AG09319 (cell line): ENCODE results near the gene HOXA7.

ENCODE experiments used
- DNase-seq: peaks from one replicate; pipeline ENCODE4 v3.0.0-alpha.2; 2010; ENCODE audit warnings: low read depth; ENCODE audit errors: extremely low read depth
- TF ChIP-seq, protein P1 (sequence below): IDR thresholded peaks from 2 replicates; pipeline ENCODE4 v1.5.1; 2011; ENCODE audit warnings: low read depth, mild to moderate bottlenecking, inconsistent platforms, low read length, moderate library complexity

Gene HOXA7

DNA sequence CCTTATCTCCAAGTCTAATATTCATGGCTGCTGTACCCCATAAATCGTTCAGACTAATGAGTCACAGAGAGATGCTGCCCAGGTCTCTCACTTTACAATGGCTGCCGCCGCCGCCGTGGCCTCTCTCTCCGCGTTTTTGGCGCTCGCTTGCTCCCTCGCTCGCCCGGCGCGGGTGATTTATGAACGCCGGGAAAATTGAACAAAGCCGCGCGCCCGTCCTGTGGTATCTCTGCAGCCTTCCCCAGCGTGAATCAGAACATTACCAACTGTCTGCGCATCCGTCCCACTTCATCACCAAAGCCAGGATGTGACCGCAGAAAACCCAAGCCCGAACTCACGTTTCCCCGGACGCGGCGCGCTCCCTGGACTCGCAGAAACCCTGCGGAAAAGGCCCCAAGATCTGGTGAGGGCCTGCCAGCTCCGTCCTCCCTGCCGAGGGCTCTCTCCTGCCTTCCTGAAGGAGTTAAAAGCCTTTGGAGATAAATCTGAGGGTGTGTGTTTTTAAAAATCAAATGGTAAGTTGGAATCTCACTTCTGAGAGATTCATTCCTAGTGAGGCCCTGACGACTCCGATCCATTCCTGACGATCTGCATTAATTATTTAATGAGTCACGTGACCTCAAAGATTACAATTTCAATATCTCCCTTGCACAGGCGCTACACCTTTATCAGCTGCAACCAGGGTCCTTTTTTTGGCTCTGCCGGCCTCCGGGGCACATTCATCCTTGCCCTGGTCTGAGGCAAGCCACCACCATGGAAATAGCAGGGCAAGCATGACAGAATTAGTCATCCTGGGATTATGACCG lies 32.2 kb downstream of the HOXA7 start:
- TF ChIP-seq, protein P1, sequence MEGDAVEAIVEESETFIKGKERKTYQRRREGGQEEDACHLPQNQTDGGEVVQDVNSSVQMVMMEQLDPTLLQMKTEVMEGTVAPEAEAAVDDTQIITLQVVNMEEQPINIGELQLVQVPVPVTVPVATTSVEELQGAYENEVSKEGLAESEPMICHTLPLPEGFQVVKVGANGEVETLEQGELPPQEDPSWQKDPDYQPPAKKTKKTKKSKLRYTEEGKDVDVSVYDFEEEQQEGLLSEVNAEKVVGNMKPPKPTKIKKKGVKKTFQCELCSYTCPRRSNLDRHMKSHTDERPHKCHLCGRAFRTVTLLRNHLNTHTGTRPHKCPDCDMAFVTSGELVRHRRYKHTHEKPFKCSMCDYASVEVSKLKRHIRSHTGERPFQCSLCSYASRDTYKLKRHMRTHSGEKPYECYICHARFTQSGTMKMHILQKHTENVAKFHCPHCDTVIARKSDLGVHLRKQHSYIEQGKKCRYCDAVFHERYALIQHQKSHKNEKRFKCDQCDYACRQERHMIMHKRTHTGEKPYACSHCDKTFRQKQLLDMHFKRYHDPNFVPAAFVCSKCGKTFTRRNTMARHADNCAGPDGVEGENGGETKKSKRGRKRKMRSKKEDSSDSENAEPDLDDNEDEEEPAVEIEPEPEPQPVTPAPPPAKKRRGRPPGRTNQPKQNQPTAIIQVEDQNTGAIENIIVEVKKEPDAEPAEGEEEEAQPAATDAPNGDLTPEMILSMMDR: no peak
- no peak for DNase-seq

DNA sequence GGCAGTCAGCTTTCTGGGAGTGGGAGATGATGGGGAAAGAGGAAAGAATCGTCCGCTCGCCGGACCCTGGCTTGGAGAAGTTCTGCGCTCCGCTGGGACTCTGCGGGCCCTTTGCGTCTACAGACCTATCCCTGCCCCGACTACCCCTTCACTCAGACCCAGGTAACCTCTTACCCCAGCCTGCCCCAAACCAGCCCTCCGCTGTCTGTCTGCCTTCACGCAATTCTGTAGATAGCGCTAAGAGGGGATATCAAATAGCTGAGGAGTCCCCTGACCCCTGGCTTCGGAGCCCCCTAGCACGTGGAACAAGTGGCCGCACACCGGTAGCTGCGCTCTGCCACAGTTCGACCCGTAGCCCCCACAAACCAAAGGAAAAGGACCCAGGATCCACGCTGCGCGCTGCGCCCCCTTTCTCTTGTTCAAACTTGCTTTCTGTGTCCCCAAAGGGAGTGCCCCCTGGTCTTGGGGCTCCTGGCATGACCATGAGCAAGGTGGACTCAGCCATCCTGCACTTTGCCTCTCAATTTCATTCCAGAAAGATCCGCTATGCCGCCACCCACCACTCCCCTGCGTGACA lies 32.9 kb downstream of the HOXA7 start:
- TF ChIP-seq, protein P1: no peak

DNA sequence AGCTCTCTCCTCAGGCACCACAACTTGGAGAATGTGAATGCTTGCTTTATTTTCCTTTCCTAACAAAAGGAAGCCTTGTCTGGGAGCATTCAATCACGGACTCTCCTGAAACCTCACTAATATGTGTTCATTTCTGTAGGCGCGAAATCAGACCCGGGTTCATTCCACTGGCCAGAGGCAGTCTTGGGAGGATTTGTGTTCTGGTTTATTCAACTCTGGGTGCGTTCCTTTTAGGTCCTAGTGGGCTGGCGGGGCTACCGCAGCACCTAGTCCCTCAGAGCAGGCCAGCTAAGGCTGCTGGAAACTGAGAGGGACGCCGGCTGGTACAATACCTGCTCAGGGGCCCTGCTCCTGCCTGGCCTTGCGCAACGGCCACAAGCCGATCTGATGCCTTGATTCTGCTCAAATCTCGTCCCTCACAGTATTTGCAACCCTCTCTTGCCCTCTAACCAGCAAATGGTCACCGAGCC lies 33.4 kb downstream of the HOXA7 start:
- TF ChIP-seq, protein P1: no peak
- DNase-seq: no peak

More for the DNA sequence above, 32.9 kb downstream of the HOXA7 start:
- DNase-seq: no peak

DNA sequence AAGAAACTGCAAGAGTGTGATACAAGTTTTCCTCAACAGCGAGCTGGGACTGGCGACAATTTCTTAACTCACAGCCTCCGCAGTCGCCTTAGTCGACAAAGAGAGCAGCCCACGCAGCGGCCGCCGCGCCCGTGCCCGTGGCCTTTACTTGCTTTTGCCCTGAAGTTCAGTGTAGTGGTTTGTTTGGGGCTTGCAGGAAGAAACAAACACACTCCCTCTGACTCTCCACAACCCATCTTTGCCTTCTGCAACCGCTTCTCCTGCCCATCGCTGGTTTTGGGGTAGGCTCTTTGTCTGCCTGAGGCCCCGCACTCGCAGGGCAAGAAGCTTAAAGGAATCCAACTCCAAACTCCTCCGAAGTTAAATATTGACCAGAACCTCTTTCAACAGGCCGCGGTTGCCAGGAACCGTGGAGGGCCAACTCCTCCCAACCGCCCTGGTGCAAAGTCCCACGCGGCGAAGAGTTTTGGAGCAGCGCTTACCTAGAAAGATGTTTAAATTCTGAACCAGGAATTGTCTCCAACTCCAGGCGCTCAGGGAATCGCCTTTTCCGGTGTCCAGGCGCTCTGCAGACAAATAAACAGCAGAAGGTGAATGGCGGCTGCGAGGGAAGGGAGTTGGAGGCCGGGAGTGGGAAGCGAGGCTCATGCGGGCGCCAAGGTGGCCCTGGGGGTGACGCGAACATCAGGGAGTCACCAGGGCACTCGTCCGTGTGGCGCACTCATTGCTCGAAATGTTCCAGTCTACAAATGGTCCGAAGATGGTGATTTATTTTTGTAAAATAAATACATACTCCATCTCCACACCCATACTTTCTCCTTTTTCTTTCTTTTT lies 34.2 kb downstream of the HOXA7 start:
- no peak for DNase-seq
- TF ChIP-seq, protein P1: no peak

DNA sequence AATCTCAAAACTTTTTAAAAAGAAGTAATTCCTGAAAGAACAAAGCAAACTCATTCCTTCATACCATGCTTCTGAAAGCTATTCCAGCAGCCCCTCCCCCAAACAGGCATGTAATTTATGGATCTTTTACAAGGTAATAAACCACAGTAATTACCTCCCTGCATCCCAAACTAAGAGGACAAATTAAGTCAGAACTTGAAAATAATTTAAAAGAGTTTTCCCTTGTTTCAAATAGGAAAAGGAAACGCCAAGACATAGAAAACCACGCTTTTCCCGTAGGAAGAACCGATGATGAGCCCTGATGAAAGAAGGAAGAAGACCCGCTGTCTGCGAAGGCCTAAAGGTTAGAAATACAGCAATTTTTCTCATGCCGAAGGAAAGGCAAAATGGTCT lies 34.8 kb downstream of the HOXA7 start:
- TF ChIP-seq, protein P1: no peak
- no peak for DNase-seq

DNA sequence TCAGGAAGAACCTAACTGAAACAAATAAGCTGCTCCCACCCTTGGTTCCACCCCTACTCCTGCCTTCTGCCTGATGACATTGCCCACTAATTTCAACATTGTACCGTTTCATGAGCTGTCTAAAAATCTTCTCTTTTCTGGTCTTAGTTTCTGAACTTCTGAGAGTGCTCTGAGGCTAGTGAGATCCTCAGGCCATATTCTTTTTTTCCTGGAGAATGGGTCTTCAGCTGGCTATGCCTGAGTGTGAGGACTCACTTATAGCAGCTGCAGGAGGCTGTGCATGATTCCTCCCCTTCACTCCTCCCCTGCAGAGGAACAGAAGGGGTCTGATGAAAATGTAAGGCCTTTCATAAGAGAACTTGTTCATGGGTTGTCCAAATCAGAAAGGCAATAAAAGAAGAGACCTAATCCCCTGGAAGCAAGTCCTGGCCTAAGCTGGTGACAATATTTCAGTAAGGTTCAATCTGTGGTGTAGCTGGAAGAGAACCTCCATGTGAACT lies 37.0 kb downstream of the HOXA7 start:
- no peak for DNase-seq
- TF ChIP-seq, protein P1: no peak

DNA sequence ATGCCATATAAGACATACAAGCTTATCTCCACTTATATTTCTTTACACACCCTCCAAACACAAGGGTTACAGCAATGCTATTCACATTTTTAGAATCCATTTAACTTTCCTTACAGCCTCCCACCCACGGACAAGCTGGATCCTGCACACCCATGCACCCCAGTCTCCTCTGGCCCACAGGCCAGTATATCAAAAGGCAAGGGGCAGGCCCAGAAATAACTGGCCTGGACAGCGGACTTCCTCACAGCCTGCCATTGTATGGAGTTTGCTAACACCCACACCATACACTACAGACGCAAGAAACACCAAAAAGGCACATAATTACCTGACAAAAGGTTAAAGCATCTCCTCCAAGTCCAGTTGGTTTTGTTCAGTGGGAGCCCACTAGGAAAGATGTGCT lies 37.9 kb downstream of the HOXA7 start:
- TF ChIP-seq, protein P1: no peak
- DNase-seq: no peak
